NCI-H82 treated with DMSO at 0.1 percent for 48 hours (cell line): ENCODE results near the gene ANKRD12.
"Not testable (repeated sequence)": the region's sequence is repeated elsewhere in the genome, so short reads cannot be mapped to it uniquely, and the experiment has no call there.

Experiments used
- DNase-seq: peaks from one replicate; lab custom pipeline; 2025; ENCODE audit not compliant: unreplicated experiment; lab: John Stamatoyannopoulos, UW

The ANKRD12 gene

DNA sequence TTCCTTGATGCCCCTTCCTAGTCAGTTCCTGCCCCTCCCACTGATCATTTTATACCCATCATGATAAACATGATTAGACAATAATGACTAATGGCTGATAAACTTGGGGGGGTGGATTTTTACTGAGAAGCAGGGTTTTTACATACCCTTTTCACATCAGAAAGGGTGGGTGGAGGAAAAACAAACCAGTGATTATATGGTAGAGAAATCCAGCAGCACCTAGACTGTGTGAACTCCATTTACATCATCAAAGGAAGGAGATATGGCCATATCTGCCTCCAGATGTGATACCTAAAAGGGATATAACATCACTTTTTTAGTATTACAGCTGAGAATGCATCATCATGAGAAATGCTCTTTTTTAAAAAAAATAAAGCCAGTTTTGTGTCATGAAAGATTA is 89.9 kb downstream of the ANKRD12 start:
- DNase-seq, result no peak

GRCh38 chr18:9231852-9232486 is 95.4 kb downstream of the ANKRD12 start:
- no peak for DNase-seq

- no peak for DNase-seq
Observed at GRCh38 chr18:9232977-9233376, 96.4 kb downstream of the ANKRD12 start.

DNA sequence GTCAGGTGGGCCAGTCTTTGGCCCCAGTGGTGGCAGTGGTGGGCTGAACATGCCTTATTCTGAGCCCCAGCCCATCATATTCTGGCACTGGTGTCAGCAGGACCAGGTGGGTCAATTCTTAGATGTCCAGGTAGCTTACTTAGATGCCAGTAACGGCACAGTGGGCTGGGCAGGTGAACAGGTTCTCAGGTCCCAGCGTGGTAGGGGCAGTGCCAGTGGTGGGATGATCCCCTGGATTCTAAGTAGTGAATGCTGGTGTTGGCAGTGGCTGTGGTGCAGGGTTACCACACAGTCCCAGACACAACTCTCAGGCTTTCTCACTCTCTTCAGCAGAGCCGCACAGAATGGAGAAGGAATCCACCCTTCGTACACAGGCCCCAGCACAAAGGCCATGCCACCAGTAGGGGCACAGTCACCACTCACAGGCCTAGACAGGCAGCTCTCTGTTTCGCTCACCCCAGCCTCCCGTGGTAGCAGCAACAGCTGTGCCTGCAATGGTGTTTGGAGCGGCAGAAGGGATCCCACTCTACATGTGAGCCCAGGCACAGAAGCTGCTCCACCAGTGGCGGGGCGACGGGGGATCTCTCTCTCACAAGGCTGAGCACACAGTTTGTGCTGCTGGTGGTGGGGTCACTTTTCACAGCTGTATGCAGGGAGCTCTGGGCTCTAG is 97.3 kb downstream of the ANKRD12 start:
- DNase-seq, result no peak

- DNase-seq, result no peak
Observed at GRCh38 chr18:9234528-9234927, 97.9 kb downstream of the ANKRD12 start.

DNA sequence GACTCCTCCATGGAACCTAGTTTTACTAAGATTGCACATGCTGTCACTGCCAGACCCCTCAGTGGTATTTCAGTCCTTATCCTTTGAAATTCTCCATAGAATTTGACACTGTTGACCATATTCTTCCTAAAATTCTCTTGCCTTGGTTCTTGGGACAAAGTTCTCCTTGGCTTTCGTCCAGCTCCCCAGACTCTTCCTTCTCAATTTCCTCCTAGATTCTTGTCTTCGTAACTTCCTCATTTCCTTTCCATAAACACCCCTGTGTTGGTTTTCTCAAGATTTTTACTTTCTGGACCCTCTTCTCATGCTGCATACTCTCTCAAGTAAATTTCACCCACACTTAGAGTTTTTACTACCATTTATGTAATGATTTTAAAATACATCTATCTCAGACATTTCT is 101.4 kb downstream of the ANKRD12 start:
- DNase-seq, result no peak

DNA sequence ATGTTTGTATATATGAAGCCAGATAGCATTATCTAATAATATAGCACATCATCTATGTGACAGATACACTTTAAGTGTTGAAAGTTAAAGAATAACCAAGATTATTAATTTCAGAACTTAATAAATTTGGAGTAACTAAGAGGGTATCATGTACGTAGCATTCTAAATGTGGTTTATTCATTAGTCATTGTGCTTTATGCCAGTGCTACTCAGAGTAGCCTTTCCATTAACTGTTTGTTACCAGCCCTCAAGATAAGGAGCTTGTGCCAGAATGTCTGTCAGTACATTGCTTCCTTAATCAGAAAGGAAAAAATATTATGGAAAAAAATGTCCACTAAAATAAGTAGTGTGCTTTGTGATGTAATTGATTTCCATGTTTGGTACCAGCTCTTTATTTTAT is 103.1 kb downstream of the ANKRD12 start:
- no peak for DNase-seq

DNA sequence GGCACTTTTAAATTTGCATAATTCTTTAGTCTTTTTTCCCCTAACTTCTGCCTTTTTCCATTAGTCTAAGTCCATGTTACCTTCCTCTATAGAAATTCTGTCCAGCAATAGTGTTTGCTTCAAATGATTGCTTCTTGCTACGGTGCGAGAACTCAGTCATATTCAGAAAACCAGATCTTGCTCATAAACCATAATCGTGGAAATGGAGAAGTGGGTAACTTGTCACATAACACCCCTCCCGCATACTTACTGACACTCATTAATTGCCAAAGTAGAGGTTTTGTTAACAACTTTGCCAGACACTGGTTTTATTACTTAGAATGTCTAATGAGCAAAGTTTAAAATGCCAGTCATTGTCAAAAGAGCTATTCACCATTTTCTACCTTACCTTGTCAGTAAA is 103.7 kb downstream of the ANKRD12 start:
- DNase-seq, result no peak

- no peak for DNase-seq
Observed at GRCh38 chr18:9243029-9243428, 106.4 kb downstream of the ANKRD12 start.

GRCh38 chr18:9244376-9244775 is 107.8 kb downstream of the ANKRD12 start:
- no peak for DNase-seq

GRCh38 chr18:9248661-9249060 is 112.1 kb downstream of the ANKRD12 start:
- no peak for DNase-seq

DNA sequence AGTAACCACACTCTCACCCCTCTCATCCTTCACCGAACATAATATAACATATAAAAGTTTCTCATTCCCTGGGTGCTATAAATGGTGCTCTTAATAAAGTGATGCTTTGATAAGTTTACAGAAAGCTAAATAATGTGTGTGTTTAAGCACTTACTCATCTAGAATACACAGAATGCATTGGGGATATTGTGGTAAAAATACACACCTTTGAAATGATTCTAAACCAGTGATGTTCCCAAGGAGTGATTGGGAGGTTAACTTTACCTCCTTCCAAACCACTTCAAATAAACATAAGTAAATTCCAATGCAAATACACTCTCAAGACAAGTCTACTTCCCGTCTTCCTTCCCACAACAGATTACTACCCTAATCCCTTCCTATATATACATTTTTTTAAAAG is 112.7 kb downstream of the ANKRD12 start:
- no peak for DNase-seq

DNA sequence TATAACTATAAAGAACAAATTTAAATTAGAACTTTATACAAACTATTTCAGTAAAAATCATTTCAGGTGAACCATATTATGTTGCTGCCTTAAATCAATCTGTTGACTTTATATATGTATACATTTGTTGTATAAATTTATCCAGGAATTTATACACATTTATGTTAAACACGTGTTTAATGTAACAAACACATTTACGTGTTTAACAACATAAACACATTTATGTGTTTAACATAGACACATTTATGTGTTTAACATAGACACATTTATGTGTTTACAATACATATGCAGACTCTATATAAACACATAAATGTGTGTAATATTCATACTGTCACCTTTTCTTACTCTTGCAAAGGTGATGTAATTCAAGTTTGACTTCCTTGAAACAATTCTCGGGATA is 122.6 kb downstream of the ANKRD12 start:
- DNase-seq, result no peak

- no peak for DNase-seq
Observed at GRCh38 chr18:9260388-9261380, 124.1 kb downstream of the ANKRD12 start.

- DNase-seq, result no peak
Observed at GRCh38 chr18:9263264-9263663, 126.7 kb downstream of the ANKRD12 start.

DNA sequence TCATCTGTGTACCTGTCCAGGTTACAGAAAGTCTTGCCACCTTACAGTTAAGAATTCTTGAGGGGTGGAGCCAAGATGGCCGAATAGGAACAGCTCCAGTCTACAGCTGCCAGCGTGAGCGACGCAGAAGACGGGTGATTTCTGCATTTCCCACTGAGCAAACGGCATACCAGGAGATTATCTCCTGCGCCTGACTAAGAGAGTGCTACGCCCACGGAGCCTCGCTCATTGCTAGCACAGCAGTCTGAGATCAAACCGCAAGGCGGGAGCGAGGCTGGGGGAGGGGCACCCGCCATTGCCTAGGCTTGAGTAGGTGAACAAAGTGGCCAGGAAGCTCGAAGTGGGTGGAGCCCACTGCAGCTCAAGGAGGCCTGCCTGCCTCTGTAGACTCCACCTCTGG is 128.2 kb downstream of the ANKRD12 start:
- not testable (repeated sequence) for DNase-seq

DNA sequence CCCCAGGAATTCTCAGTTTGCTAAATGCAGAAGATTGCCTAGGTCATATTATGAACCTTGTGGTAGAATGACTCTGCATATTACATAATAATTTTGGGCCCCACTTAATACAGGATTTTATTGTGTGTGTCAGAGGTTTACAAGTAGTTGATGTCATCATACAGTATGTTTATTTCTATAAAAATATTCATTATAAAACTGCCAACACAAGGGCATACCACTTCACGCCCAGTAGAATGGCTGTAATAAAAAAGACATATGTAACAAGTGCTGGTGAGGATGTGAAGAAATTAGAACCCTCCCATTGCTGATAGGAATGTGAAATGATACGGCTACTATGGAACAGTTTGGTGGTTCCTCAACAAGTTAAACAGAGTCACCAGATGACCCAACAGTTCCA is 136.6 kb downstream of the ANKRD12 start:
- no peak for DNase-seq

DNA sequence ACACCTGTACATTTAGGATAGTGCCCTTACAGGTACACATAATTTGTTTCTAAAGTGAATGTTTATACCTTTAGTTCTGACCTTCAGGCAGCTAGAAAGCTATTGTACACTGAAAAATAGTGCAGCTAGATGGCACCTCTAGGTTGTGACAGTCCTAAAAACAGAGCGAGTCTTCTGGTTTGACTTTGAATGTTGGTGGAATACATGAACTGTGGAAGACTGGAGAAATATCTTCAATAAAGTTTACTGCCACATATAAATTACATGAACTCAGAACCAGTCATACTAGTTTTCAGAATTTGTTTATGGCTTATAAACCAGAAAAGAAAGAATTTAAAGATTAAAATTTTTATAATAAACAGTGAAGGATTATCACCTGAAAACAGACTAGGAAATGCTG is 139.3 kb downstream of the ANKRD12 start:
- no peak for DNase-seq

DNA sequence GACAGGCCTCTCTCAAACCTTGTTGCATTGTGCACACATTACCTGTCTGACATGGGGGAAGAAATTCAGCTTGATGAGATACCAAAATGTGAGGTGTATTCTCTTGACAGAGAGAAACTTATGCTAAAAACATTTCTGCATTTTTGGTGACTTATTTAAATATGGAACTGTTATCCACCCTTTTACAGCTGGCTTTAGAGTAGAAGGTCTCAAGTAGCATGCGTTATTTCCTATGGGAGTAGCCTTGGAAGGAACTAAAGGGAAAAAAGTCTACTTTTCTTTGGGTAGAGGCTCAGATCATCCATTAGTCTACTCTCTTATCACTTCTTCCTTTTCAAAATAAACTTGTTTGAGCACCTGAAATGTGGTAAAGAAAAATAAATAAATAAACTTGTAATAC is 141.4 kb downstream of the ANKRD12 start:
- DNase-seq, result no peak

- DNase-seq, result no peak
Observed at GRCh38 chr18:9280849-9281248, 144.3 kb downstream of the ANKRD12 start.

DNA sequence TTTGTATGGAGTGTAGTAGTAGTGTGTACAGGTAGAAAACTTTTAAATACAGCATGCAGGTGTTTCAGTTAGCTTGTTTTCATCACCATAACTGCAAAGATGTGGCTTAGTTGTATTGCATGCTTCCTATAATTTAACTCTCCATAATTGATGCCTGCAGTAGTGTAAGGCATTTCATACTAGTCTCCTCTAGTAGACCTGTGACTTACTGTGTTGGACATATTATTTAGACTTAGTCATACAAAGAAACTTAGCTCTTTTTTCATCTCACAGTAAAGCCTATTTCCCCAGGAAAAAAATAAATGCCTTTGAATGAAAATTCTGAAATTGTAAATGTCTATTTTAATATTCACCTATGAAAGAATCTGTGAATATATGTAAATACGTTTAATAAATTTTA is 145.2 kb downstream of the ANKRD12 start:
- no peak for DNase-seq

GRCh38 chr18:9283791-9284190 is 147.2 kb downstream of the ANKRD12 start:
- no peak for DNase-seq
